Breast epithelium (tissue), 3 donors: ENCODE measurements around the gene NR3C2.

Source experiments
- CTCF ChIP-seq, 3 donors: fragments of 450-650 bp; IDR thresholded peaks; one replicate each; pipeline ENCODE4 v1.5.1; 2016 to 2017; ENCODE audit warnings: antibody characterized with exemption in 3 of 3, mild to moderate bottlenecking in 3 of 3, moderate library complexity in 3 of 3
- POLR2A ChIP-seq: fragments of 450-650 bp; IDR thresholded peaks from one replicate; pipeline ENCODE4 v1.6.1; 2016; ENCODE audit warnings: antibody characterized with exemption, mild to moderate bottlenecking, moderate library complexity
- POLR2AphosphoS5 ChIP-seq, 3 donors: sonication (generic); formaldehyde crosslinking; IDR thresholded peaks; one replicate each; pipeline ENCODE4 v1.6.1; 2017; ENCODE audit warnings: antibody characterized with exemption in 3 of 3

- TF ChIP-seq CTCF (IDR thresholded peaks at IDR 0.05) = no peak
- no peak for TF ChIP-seq POLR2A
- no peak for TF ChIP-seq POLR2AphosphoS5 (IDR thresholded peaks at IDR 0.05)
Observed at GRCh38 chr4:148068065-148068911, 373.9 kb downstream of the NR3C2 start.
